ENCODE results near the gene SSBP3. TPM values are rescaled to one million over a fixed set of nuclear protein-coding genes. Genes with fewer than 3 reads are reported as not detected.

The SSBP3 gene
- total RNA-seq, 4 donors from 2014 or later: 19.0 to 35.2 (median 33.4) TPM

DNA sequence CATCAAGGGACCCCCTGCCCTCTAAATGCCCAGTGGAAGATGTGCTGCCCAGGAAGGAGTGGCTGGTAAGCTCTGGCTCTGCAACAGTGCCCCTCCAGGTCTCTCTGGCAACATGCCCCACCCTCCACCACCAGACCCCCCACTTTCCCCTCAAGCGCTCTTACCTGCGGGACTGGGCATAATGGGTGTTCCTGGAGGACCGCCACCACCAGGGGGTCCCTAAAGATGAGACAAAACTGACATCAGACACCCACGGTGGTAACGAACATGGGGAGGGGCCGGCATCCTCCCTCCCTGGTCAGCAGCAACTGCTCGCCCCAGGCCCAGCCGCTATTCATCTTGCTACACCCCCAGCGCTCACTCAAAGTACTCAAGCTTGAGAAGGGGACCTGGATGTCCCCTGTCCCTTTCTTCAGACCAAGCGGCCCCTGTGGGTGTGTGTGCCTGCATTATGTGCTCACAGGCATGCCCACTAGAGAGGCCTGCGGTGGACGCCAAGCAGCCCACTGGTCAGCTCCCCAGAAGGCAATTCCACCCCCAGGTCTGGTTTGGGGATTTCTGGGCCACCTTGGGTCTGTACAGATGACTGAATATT is 165.4 kb downstream of the SSBP3 start:
- DNase-seq: no peak
- Histone ChIP-seq H3K4me3 (no peak overlapping the region), H3K9me3 (no peaks in the 10 kb centered on the region), H3K27me3 (no peaks in the 10 kb centered on the region), H3K36me3 (peaks cover 0 to 65% (median 0%) of the 10 kb centered on the region in 3 donors), H3K27ac (no peak overlapping the region), H3K4me1 (no peaks in the 10 kb centered on the region)
- TF ChIP-seq CTCF (IDR thresholded peaks at IDR 0.05) (no peak), POLR2A (IDR thresholded peaks at IDR 0.05) (no peak)

GRCh38 chr1:54239631-54240031 is 166.6 kb downstream of the SSBP3 start:
- no peaks in the 10 kb centered on the region for H3K4me1 ChIP-seq
- no peak overlapping the region for H3K27ac ChIP-seq
- H3K27me3 ChIP-seq: no peaks in the 10 kb centered on the region
- no peaks in the 10 kb centered on the region for H3K9me3 ChIP-seq
- peaks cover 0 to 68% (median 0%) of the 10 kb centered on the region in 3 donors for H3K36me3 ChIP-seq
- H3K4me3 ChIP-seq: no peak overlapping the region
- no peak for TF ChIP-seq POLR2A (IDR thresholded peaks at IDR 0.05)
- no peak for TF ChIP-seq CTCF (IDR thresholded peaks at IDR 0.05)
- no peak for DNase-seq

DNA sequence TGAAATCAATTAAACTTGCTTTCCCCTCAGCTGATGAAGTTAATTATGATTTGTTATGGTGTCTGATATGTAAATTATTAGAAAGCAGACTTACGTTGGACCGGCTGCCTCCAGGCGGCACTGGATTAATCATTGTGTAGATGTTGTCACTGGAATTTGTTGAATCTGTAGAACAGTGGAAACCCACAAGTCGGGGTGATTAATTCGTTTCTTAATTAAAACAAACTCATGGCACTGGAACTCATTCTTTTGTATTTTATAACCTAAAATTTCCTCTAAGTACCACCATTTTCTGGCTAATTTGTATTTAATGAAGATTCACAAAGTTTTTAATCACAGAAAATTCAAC is 167.2 kb downstream of the SSBP3 start:
- Histone ChIP-seq H3K4me1 (no peaks in the 10 kb centered on the region), H3K4me3 (no peak overlapping the region), H3K9me3 (no peaks in the 10 kb centered on the region), H3K36me3 (peaks cover 0 to 68% (median 0%) of the 10 kb centered on the region in 3 donors), H3K27me3 (no peaks in the 10 kb centered on the region), H3K27ac (no peak overlapping the region)
- TF ChIP-seq CTCF (IDR thresholded peaks at IDR 0.05): no peak
- TF ChIP-seq POLR2A (IDR thresholded peaks at IDR 0.05): no peak
- DNase-seq: no peak

DNA sequence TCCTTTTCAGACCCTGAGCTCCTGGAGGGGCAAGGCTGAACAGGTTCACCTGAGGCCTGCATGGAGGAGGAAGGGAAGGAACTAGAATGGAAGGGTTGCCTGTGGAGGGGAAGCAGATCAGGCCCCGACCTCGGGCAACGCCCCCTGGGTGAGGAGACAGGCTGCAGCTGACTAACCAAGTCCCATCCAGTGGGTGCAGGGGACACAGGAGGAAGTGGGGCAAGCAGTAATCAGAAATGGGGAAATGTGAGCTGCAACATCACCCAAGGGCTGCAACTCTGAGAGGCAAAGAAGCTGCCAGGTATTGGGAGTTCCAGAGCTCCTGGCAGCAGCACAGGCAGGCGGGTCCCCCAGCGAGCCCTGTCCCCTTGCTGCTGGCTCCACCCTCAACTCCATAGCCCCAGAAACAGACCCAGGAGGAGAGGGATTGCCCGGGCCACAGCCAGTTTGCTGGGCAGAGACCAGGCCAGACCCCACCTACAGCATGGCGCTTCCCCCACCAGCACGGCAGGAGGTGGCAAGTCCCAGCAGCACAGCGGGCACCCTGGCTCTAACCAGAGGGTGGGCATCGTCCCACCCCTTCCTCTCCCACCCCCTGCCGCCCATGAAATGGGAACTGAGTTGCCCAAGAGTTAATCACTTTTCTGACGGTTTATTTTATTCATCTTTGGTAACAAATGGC is 167.7 kb downstream of the SSBP3 start:
- Histone ChIP-seq H3K36me3 (peaks cover 0 to 67% (median 0%) of the 10 kb centered on the region in 3 donors), H3K9me3 (no peaks in the 10 kb centered on the region), H3K27me3 (no peaks in the 10 kb centered on the region), H3K27ac (no peak overlapping the region), H3K4me1 (no peaks in the 10 kb centered on the region), H3K4me3 (no peak overlapping the region)
- no peak for DNase-seq
- no peak for TF ChIP-seq CTCF (IDR thresholded peaks at IDR 0.05)
- TF ChIP-seq POLR2A (IDR thresholded peaks at IDR 0.05): no peak

DNA sequence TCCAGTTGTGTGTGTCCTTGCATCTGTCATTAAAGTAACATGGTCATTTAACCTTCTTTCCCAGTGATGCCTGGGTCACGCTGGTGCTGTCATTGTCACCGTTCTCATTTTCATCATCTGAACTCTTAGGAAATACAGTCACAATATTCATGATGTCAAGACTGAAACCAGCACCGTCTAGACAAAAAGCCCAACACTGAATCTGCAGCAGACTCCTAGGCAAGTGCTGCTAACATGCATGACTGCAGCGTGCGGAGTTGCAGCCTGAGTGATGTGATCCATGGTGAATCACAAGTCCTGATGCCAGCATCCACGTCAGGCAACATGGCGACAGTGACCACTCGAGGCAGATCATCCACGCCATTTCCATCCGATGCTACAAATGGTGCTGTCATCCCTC is 168.6 kb downstream of the SSBP3 start:
- TF ChIP-seq CTCF (IDR thresholded peaks at IDR 0.05) (no peak), POLR2A (IDR thresholded peaks at IDR 0.05) (no peak)
- no peaks in the 10 kb centered on the region for H3K27me3 ChIP-seq
- H3K27ac ChIP-seq: no peak overlapping the region
- H3K9me3 ChIP-seq: no peaks in the 10 kb centered on the region
- no peak for DNase-seq
- H3K4me1 ChIP-seq: no peaks in the 10 kb centered on the region
- peaks cover 0 to 58% (median 0%) of the 10 kb centered on the region in 3 donors for H3K36me3 ChIP-seq
- no peak overlapping the region for H3K4me3 ChIP-seq
